Neural progenitor cell (in vitro differentiated cells): Measurements from ENCODE around the gene ERBB3. TPM values are rescaled to one million over a fixed set of nuclear protein-coding genes. Genes with fewer than 3 reads are reported as not detected.
"Not testable (repeated sequence)": the region's sequence is repeated elsewhere in the genome, so short reads cannot be mapped to it uniquely, and the experiment has no call there.

Source experiments
- DNase-seq: peaks from one replicate; pipeline ENCODE4 v3.0.0-alpha.2; 2016; ENCODE audit warnings: low spot score
- H2AFZ ChIP-seq: fragments of 200-600 bp; sonication (generic); replicated peaks from 2 replicates; pipeline ENCODE4 v1.6.1; 2016; ENCODE audit warnings: antibody characterized with exemption
- H3F3A ChIP-seq: fragments of 200-600 bp; sonication (generic); 2 replicates; pipeline ENCODE4 v1.6.1; 2016; ENCODE audit warnings: antibody characterized with exemption, low read depth
- H3K27ac ChIP-seq: fragments of 200-600 bp; sonication (generic); 2 replicates; pipeline ENCODE4 v1.5.1; 2016; ENCODE audit warnings: mild to moderate bottlenecking
- H3K27me3 ChIP-seq: fragments of 200-600 bp; sonication (generic); 2 replicates; pipeline ENCODE4 v1.6.1; 2016; ENCODE audit warnings: mild to moderate bottlenecking, moderate library complexity
- H3K36me3 ChIP-seq: fragments of 200-600 bp; sonication (generic); 2 replicates; pipeline ENCODE4 v1.5.1; 2016
- H3K4me1 ChIP-seq: fragments of 200-600 bp; sonication (generic); 2 replicates; pipeline ENCODE4 v1.6.1; 2016; ENCODE audit warnings: mixed run types
- H3K4me2 ChIP-seq: fragments of 200-600 bp; sonication (generic); 2 replicates; pipeline ENCODE4 v1.6.1; 2016
- H3K4me3 ChIP-seq: fragments of 200-600 bp; sonication (generic); 2 replicates; pipeline ENCODE4 v1.5.1; 2016
- H3K79me2 ChIP-seq: fragments of 200-600 bp; sonication (generic); 2 replicates; pipeline ENCODE4 v1.6.1; 2016; ENCODE audit warnings: low read depth
- H3K9ac ChIP-seq: fragments of 200-600 bp; sonication (generic); 2 replicates; pipeline ENCODE4 v1.6.1; 2016
- H3K9me3 ChIP-seq: fragments of 200-600 bp; sonication (generic); 2 replicates; pipeline ENCODE4 v1.5.1; 2016; ENCODE audit warnings: low read depth
- H4K20me1 ChIP-seq: fragments of 200-600 bp; sonication (generic); 2 replicates; pipeline ENCODE4 v1.6.1; 2016; ENCODE audit warnings: low read depth
- H3K27ac Mint-ChIP-seq: 3 replicates; pipeline ENCODE4 v1.8.0; 2021; ENCODE audit warnings: mixed read lengths
- H3K27me3 Mint-ChIP-seq: 2 replicates; pipeline ENCODE4 v1.8.0; 2022; ENCODE audit warnings: low read depth, mild to moderate bottlenecking, inconsistent platforms, moderate library complexity, mixed read lengths; ENCODE audit not compliant: insufficient read depth
- H3K36me3 Mint-ChIP-seq: 3 replicates; pipeline ENCODE4 v1.8.0; 2021; ENCODE audit warnings: mixed read lengths
- H3K4me1 Mint-ChIP-seq: 3 replicates; pipeline ENCODE4 v1.8.0; 2021; ENCODE audit warnings: mixed read lengths
- H3K4me3 Mint-ChIP-seq: 3 replicates; pipeline ENCODE4 v1.8.0; 2021; ENCODE audit warnings: mild to moderate bottlenecking, moderate library complexity, mixed read lengths
- H3K9me3 Mint-ChIP-seq: 3 replicates; pipeline ENCODE4 v1.8.0; 2020; ENCODE audit warnings: mixed read lengths
- EZH2 ChIP-seq: fragments of 200-600 bp; sonication (generic); IDR thresholded peaks from 2 replicates; pipeline ENCODE4 v1.6.1; 2017; ENCODE audit warnings: antibody characterized with exemption, mild to moderate bottlenecking, moderate library complexity
- EZH2phosphoT487 ChIP-seq: fragments of 200-600 bp; sonication (generic); IDR thresholded peaks from 2 replicates; pipeline ENCODE4 v1.6.1; 2017; ENCODE audit warnings: antibody characterized with exemption
- total RNA-seq: library from RNA; depleted of rRNA; stranded (reverse); fragments of >200 nt; gene quantifications from 2 replicates; pipeline ENCODE4 v1.2.3, GENCODE V29; 2015; ENCODE audit warnings: low replicate concordance
- TF ChIP-seq, protein P1 (sequence below): fragments of 200-600 bp; sonication (generic); IDR thresholded peaks from 2 replicates; pipeline ENCODE4 v1.5.1; 2017; ENCODE audit warnings: antibody characterized with exemption, mild to moderate bottlenecking

The ERBB3 gene
- total RNA-seq, 1 donor from 2014 or later: 8.8 TPM

DNA sequence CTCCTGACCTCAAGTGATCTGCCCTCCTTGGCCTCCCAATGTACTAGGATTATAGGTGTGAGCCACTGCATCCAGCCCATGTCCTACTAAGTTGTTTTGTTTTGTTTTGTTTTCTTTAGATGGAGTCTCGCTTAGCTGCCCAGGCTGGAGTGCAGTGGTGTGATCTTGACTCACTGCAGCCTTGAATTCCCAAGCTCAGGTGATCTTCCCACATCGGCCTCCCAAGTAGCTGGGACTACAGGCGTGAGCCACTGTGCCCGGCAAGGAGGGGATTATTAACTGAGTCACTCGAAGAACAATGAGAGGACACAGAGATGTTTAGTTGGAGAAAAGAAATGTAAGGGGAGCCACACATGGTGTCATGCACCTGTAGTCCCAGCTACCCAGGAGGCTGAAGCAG, 18.0 kb upstream of the ERBB3 start:
- no peak overlapping the region for H3K27ac Mint-ChIP-seq

GRCh38 chr12:56062996-56063395, 17.0 kb upstream of the ERBB3 start:
- Histone ChIP-seq H3F3A (no peaks in the 10 kb centered on the region), H3K36me3 (no peaks in the 10 kb centered on the region), H3K27ac (no peak overlapping the region), H3K27me3 (no peaks in the 10 kb centered on the region), H3K79me2 (no peaks in the 10 kb centered on the region), H3K9ac (no peak overlapping the region), H4K20me1 (no peaks in the 10 kb centered on the region), H3K9me3 (no peaks in the 10 kb centered on the region), H2AFZ (no peak overlapping the region), H3K4me2 (no peak overlapping the region), H3K4me1 (no peaks in the 10 kb centered on the region), H3K4me3 (no peak overlapping the region)
- DNase-seq: no peak
- peaks cover 7% of the 10 kb centered on the region for H3K27me3 Mint-ChIP-seq
- H3K9me3 Mint-ChIP-seq: no peaks in the 10 kb centered on the region
- H3K27ac Mint-ChIP-seq: peak overlapping the region; percentile 11
- no peak overlapping the region for H3K4me3 Mint-ChIP-seq
- H3K36me3 Mint-ChIP-seq: no peaks in the 10 kb centered on the region
- TF ChIP-seq, protein P1, sequence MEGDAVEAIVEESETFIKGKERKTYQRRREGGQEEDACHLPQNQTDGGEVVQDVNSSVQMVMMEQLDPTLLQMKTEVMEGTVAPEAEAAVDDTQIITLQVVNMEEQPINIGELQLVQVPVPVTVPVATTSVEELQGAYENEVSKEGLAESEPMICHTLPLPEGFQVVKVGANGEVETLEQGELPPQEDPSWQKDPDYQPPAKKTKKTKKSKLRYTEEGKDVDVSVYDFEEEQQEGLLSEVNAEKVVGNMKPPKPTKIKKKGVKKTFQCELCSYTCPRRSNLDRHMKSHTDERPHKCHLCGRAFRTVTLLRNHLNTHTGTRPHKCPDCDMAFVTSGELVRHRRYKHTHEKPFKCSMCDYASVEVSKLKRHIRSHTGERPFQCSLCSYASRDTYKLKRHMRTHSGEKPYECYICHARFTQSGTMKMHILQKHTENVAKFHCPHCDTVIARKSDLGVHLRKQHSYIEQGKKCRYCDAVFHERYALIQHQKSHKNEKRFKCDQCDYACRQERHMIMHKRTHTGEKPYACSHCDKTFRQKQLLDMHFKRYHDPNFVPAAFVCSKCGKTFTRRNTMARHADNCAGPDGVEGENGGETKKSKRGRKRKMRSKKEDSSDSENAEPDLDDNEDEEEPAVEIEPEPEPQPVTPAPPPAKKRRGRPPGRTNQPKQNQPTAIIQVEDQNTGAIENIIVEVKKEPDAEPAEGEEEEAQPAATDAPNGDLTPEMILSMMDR: no peak
- TF ChIP-seq EZH2: no peak
- TF ChIP-seq EZH2phosphoT487: no peak
- no peaks in the 10 kb centered on the region for H3K4me1 Mint-ChIP-seq

More for the DNA sequence above, 18.0 kb upstream of the ERBB3 start:
- H3K9me3 ChIP-seq: no peaks in the 10 kb centered on the region
- Mint-ChIP-seq H3K4me1 (no peaks in the 10 kb centered on the region), H3K36me3 (no peaks in the 10 kb centered on the region), H3K27me3 (peaks cover 5% of the 10 kb centered on the region), H3K4me3 (no peak overlapping the region), H3K9me3 (no peaks in the 10 kb centered on the region)
- H3K9ac ChIP-seq: no peak overlapping the region
- no peaks in the 10 kb centered on the region for H4K20me1 ChIP-seq
- no peaks in the 10 kb centered on the region for H3K27me3 ChIP-seq
- no peaks in the 10 kb centered on the region for H3K36me3 ChIP-seq
- TF ChIP-seq EZH2 (no peak), EZH2phosphoT487 (no peak)
- TF ChIP-seq, protein P1: no peak
- H3K4me2 ChIP-seq: no peak overlapping the region
- no peaks in the 10 kb centered on the region for H3K79me2 ChIP-seq
- H2AFZ ChIP-seq: no peak overlapping the region
- no peak for DNase-seq
- no peaks in the 10 kb centered on the region for H3K4me1 ChIP-seq
- H3F3A ChIP-seq: no peaks in the 10 kb centered on the region
- no peak overlapping the region for H3K27ac ChIP-seq
- H3K4me3 ChIP-seq: no peak overlapping the region

GRCh38 chr12:56071648-56072047, 8.3 kb upstream of the ERBB3 start:
- Histone ChIP-seq H3K9ac (no peak overlapping the region), H2AFZ (no peak overlapping the region), H3K79me2 (no peaks in the 10 kb centered on the region), H3K4me3 (no peak overlapping the region), H3K27me3 (no peaks in the 10 kb centered on the region), H3F3A (no peaks in the 10 kb centered on the region), H3K4me1 (no peaks in the 10 kb centered on the region), H3K27ac (no peak overlapping the region), H3K4me2 (no peak overlapping the region), H4K20me1 (no peaks in the 10 kb centered on the region), H3K36me3 (no peaks in the 10 kb centered on the region), H3K9me3 (no peaks in the 10 kb centered on the region)
- H3K36me3 Mint-ChIP-seq: no peaks in the 10 kb centered on the region
- no peak overlapping the region for H3K27ac Mint-ChIP-seq
- no peak overlapping the region for H3K4me3 Mint-ChIP-seq
- peaks cover 14% of the 10 kb centered on the region for H3K27me3 Mint-ChIP-seq
- DNase-seq: no peak
- TF ChIP-seq, protein P1: no peak
- peaks cover under 1% of the 10 kb centered on the region for H3K9me3 Mint-ChIP-seq
- H3K4me1 Mint-ChIP-seq: no peaks in the 10 kb centered on the region

GRCh38 chr12:56074396-56074795, 5.6 kb upstream of the ERBB3 start:
- peaks cover 19% of the 10 kb centered on the region for H3K27me3 Mint-ChIP-seq
- no peak for DNase-seq
- Histone ChIP-seq H3K4me1 (no peaks in the 10 kb centered on the region), H2AFZ (no peak overlapping the region), H3K27ac (no peak overlapping the region), H3K79me2 (no peaks in the 10 kb centered on the region), H3K9ac (no peak overlapping the region), H3K27me3 (peaks cover under 1% of the 10 kb centered on the region), H3K36me3 (no peaks in the 10 kb centered on the region), H4K20me1 (no peaks in the 10 kb centered on the region), H3K9me3 (no peaks in the 10 kb centered on the region), H3K4me2 (no peak overlapping the region), H3F3A (peaks cover 14% of the 10 kb centered on the region), H3K4me3 (no peak overlapping the region)
- H3K4me3 Mint-ChIP-seq: no peak overlapping the region
- TF ChIP-seq, protein P1: no peak
- TF ChIP-seq EZH2 (no peak), EZH2phosphoT487 (no peak)
- H3K27ac Mint-ChIP-seq: no peak overlapping the region
- H3K4me1 Mint-ChIP-seq: peaks cover 3% of the 10 kb centered on the region
- H3K36me3 Mint-ChIP-seq: no peaks in the 10 kb centered on the region
- peaks cover 6% of the 10 kb centered on the region for H3K9me3 Mint-ChIP-seq

DNA sequence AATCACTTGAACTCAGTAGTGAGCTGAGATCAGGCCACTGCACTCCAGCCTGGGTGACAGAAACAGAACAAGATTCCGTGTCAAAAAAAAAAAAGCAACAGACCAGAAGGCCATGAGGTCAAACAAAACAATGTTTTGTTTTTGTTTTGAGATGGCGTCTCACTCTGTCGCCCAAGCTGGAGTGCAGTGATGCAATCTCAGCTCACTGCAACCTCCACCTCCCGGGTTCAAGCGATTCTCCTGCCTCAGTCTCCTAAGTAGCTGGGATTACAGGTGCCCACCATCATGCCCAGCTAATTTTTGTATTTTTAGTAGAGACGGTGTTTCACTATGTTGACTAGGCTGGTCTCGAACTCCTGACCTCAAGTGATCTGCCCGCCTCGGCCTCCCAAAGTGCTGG, 2.0 kb upstream of the ERBB3 start:
- H3K36me3 Mint-ChIP-seq, H4K20me1 ChIP-seq, H3K4me1 Mint-ChIP-seq, H3K9me3 ChIP-seq, H3K9me3 Mint-ChIP-seq, H3K4me3 ChIP-seq, H3K79me2 ChIP-seq, H2AFZ ChIP-seq, H3K27ac Mint-ChIP-seq, H3K36me3 ChIP-seq, H3K4me3 Mint-ChIP-seq, H3K27ac ChIP-seq, DNase-seq, H3K4me2 ChIP-seq, H3K9ac ChIP-seq: not testable (repeated sequence)
- Histone ChIP-seq H3F3A (peaks cover 27% of the 10 kb centered on the region), H3K27me3 (peaks cover 25% of the 10 kb centered on the region), H3K4me1 (peaks cover 16% of the 10 kb centered on the region)
- peaks cover 24% of the 10 kb centered on the region for H3K27me3 Mint-ChIP-seq
